ENCODE data around the gene ARHGEF38.

GRCh38 chr4:105709081-105709450, 156.6 kb downstream of the ARHGEF38 start:
- TF ChIP-seq, protein P1, sequence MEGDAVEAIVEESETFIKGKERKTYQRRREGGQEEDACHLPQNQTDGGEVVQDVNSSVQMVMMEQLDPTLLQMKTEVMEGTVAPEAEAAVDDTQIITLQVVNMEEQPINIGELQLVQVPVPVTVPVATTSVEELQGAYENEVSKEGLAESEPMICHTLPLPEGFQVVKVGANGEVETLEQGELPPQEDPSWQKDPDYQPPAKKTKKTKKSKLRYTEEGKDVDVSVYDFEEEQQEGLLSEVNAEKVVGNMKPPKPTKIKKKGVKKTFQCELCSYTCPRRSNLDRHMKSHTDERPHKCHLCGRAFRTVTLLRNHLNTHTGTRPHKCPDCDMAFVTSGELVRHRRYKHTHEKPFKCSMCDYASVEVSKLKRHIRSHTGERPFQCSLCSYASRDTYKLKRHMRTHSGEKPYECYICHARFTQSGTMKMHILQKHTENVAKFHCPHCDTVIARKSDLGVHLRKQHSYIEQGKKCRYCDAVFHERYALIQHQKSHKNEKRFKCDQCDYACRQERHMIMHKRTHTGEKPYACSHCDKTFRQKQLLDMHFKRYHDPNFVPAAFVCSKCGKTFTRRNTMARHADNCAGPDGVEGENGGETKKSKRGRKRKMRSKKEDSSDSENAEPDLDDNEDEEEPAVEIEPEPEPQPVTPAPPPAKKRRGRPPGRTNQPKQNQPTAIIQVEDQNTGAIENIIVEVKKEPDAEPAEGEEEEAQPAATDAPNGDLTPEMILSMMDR (IDR thresholded peaks at IDR 0.05), result no peak
- TF ChIP-seq POLR2A (IDR thresholded peaks at IDR 0.05), result no peak
